C4-2B (cell line): ENCODE data around the gene RNF144B.
"Not testable (repeated sequence)": the region's sequence is repeated elsewhere in the genome, so short reads cannot be mapped to it uniquely, and the experiment has no call there.

Experiments used
- H3K27ac ChIP-seq: fragments of 450-650 bp; 2 replicates; pipeline ENCODE4 v1.5.1; 2017
- ZFX ChIP-seq: fragments of 450-650 bp; IDR thresholded peaks from 2 replicates; pipeline ENCODE4 v1.6.1; 2017
- TF ChIP-seq, protein P1 (sequence below): fragments of 450-650 bp; conservative IDR thresholded peaks from 2 replicates; pipeline ENCODE4 v1.5.1; 2017; ENCODE audit warnings: mild to moderate bottlenecking

Gene RNF144B

DNA sequence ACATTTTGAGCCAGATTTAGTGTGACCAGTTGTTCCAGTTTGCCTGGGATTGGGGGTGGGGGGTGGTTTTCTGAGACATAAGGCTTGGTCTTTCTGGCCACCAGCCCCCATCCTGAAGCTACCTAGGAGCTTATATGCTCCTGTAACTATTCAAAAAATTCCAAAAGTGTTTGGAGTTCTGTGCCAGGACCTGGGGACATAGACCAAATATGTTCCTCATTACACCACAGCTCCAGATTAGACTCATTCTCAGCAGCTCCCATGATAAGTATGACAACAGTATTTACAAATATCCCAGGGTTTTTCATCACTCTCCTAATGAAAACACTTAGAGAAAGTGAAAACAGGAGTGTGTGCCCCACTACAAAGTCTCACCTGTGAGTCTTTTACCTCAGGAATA lies 37.8 kb upstream of the RNF144B start:
- TF ChIP-seq, protein P1, sequence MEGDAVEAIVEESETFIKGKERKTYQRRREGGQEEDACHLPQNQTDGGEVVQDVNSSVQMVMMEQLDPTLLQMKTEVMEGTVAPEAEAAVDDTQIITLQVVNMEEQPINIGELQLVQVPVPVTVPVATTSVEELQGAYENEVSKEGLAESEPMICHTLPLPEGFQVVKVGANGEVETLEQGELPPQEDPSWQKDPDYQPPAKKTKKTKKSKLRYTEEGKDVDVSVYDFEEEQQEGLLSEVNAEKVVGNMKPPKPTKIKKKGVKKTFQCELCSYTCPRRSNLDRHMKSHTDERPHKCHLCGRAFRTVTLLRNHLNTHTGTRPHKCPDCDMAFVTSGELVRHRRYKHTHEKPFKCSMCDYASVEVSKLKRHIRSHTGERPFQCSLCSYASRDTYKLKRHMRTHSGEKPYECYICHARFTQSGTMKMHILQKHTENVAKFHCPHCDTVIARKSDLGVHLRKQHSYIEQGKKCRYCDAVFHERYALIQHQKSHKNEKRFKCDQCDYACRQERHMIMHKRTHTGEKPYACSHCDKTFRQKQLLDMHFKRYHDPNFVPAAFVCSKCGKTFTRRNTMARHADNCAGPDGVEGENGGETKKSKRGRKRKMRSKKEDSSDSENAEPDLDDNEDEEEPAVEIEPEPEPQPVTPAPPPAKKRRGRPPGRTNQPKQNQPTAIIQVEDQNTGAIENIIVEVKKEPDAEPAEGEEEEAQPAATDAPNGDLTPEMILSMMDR = no peak
- TF ChIP-seq ZFX = no peak
- H3K27ac ChIP-seq = no peak overlapping the region

DNA sequence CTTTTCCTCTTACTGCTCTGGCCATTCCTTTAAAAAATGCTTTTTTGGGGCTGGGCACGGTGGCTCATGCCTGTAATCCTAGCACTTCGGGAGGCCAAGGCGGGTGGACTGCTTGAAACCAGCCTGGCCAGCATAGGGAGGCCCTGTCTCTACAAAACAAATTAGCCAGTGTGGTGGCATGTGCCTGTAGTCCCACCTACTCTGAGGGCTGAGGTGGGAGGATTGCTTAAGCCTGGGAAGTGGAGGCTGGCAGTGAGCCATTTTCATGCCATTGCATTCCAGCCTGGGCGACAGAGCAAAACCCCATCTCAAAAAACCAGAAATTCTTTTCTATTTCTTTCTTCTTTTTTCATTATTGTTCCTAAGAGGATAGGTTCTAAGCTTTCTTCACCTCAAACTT lies 36.9 kb upstream of the RNF144B start:
- H3K27ac ChIP-seq = no peak overlapping the region
- TF ChIP-seq, protein P1 = no peak
- TF ChIP-seq ZFX = no peak

DNA sequence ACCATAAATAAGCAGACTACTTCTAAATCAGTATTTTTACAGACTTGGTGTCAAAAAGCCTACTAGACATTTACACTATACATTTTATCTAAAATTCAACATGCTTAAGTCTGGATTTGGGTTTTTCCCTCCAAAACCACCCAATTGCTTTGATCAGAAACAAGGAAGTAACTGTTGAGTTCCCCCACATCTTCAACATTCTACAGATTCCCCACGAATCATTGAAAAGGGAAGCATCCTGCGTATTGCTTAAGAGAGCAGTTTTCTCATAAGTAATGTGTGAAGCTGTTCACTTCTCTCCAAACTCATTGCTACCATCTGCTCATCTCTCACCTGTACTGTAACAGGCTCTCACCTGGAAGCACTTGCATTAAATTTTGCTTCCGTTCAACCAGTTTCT lies 36.4 kb upstream of the RNF144B start:
- TF ChIP-seq, protein P1 = no peak
- no peak for TF ChIP-seq ZFX
- H3K27ac ChIP-seq = no peak overlapping the region

DNA sequence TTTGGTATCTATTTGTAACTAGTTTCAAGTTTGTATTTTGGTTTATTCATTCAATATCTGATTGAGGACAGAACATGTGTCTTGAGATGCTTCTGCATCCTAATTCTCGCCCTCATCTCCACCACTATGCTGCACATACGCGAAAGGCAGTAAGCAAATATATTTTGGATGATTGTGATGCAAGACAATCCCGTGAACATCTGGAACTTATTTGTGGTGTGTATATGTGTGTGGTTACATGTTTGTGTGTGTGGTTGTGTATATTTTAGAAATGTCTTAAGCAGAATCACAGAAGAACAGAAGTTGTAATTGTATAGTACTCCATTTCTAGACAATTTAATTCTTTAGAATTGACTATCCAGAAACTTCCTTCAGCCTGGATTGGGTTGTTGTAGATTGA lies 35.1 kb upstream of the RNF144B start:
- TF ChIP-seq, protein P1 = no peak
- no peak for TF ChIP-seq ZFX
- H3K27ac ChIP-seq = no peak overlapping the region

DNA sequence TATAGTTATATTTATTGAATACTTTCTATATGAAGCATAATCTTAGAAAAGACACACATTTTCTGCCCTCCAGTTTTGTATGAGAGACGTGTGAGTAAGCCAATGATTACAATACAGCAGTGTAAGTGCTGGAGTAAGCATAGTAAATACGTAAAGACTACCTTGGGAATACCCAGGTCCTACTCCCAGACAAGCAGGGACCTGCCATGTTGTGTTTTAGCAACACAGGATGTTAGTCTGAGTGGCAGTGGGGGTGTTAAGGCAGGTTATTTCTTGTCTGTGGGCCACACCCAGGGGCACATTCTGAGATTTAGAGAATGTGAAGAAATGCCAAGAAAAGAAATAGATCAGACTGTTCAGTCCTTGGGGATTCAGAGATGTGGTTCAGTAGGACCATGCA lies 34.3 kb upstream of the RNF144B start:
- no peak overlapping the region for H3K27ac ChIP-seq
- TF ChIP-seq, protein P1 = no peak
- TF ChIP-seq ZFX = no peak

DNA sequence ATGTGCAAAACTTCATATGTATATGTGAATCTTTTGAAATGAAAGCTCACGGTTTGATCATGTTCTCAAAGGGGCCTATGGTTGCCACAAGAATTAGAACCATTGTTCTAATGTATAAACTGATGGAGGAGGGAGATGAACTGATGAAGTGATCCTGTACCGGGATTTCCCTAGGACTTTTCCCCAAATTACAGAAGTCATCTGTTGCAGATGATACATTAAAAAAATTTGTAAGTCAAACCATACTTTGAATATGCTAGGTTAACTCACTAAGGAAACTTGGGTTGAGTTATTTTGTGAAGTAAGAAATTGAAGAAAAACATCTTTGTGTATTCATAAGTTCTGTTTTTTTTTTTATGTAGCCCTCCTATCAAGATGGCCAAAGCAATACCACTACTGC lies 33.9 kb upstream of the RNF144B start:
- TF ChIP-seq, protein P1 = no peak
- TF ChIP-seq ZFX = no peak
- H3K27ac ChIP-seq = no peak overlapping the region

DNA sequence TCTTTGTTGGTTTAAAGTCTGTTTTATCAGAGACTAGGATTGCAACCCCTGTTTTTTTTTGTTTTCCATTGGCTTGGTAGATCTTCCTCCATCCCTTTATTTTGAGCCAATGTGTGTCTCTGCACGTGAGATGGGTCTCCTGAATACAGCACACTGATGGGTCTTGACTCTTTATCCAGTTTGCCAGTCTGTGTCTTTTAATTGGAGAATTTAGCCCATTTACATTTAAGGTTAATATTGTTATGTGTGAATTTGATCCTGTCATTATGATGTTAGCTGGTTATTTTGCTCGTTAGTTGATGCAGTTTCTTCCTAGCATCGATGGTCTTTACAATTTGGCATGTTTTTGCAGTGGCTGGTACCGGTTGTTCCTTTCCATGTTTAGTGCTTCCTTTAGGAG lies 29.6 kb upstream of the RNF144B start:
- H3K27ac ChIP-seq = not testable (repeated sequence)

DNA sequence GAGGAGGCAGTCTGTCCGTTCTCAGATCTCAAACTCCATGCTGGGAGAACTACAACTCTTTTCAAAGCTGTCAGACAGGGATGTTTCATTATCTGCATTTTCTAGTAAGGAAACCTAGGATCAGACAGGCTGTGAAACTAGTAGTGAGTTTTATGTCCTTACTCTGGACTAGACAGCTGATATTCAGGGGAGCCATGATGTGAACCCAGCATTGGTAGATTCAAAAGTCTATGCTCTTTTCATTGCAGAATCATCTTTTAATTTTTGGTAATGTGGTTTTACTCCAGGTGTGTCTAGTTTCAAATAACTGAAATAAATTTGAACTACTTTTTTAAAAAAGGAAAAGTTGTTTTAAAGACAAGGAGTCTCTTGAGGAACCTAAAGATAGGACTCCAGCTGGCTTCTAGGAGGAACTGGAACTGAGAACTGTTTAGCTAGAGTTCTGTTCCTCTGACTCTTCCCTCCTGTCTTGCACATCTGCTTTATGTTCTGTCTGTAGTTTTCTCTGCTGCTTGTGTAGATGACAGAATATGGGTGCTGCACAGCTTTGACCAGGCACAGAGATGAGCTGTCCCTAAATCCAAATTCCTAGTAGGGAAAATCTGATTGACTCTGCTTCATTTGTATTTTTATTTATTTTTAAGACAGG lies 27.8 kb upstream of the RNF144B start:
- no peak overlapping the region for H3K27ac ChIP-seq
- no peak for TF ChIP-seq ZFX
- TF ChIP-seq, protein P1 = no peak
